Measurements from ENCODE around the gene CLSTN2. TPM values are rescaled to one million over a fixed set of nuclear protein-coding genes. Genes with fewer than 3 reads are reported as not detected.

The CLSTN2 gene
- total RNA-seq, 1 donor: 7.3 TPM

GRCh38 chr3:140103986-140104645, 169.1 kb downstream of the CLSTN2 start:
- no peak overlapping the region for H3K4me3 ChIP-seq (ENCODE audit: low read depth, low read length)
- no peak for DNase-seq (ENCODE audit: low read depth)
- TF ChIP-seq, protein P1, sequence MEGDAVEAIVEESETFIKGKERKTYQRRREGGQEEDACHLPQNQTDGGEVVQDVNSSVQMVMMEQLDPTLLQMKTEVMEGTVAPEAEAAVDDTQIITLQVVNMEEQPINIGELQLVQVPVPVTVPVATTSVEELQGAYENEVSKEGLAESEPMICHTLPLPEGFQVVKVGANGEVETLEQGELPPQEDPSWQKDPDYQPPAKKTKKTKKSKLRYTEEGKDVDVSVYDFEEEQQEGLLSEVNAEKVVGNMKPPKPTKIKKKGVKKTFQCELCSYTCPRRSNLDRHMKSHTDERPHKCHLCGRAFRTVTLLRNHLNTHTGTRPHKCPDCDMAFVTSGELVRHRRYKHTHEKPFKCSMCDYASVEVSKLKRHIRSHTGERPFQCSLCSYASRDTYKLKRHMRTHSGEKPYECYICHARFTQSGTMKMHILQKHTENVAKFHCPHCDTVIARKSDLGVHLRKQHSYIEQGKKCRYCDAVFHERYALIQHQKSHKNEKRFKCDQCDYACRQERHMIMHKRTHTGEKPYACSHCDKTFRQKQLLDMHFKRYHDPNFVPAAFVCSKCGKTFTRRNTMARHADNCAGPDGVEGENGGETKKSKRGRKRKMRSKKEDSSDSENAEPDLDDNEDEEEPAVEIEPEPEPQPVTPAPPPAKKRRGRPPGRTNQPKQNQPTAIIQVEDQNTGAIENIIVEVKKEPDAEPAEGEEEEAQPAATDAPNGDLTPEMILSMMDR (IDR thresholded peaks at IDR 0.05; ENCODE audit: insufficient read depth, low read depth, low read length): no peak

DNA sequence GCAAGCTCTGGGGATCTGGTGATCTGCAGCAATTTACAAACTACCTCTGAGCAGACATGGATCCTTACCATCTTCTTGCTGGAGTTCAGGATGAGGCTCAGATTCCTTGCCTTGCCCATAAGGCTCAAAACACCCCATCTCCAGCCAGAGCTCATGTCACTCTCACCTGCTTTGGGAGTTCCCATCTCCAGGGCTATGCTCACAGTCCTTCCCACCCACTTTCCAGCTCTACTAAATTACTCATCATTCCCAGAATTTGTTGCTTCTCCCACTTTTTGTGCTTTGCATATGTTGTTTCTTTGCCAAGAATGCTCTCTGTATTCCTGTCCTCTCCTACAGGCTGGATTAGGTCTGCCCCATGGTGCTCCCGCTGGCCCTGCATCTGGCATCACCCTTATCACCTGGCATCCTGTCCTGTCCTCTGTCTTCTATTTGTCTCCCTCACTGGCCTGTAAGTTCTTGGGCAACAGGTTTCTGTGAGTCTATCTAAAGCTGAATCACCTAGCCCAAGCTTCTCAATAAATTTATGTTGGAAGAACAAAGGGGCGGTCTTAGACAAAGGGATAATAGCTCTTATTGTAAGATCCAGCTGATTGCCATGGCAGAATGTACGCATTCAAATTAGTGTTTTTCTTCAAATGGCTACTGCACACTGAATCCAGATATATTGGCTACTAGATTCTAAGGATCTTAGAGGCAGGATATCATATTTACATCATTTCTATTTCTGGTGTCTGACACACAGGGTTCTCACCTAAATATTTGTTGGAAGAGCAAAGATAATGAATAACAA, 179.2 kb downstream of the CLSTN2 start:
- DNase-seq (ENCODE audit: low read depth): no peak
- TF ChIP-seq, protein P1 (IDR thresholded peaks at IDR 0.05; ENCODE audit: insufficient read depth, low read depth, low read length): no peak
- H3K4me3 ChIP-seq (ENCODE audit: low read depth, low read length): no peak overlapping the region

DNA sequence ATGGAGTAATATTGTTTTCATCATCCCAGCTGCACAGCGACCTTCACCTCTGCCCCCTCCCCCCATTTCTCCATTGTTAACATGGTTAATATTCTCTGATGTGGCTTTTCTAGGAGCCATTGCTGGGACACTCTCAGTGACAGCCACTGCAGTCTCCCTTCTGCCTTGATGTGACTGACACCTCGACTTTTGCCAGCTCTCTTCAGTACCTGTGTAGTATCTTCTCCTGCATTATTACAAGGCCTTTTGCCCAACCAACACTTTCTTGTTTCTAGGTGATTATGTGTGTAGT, 179.8 kb downstream of the CLSTN2 start:
- no peak overlapping the region for H3K4me3 ChIP-seq (ENCODE audit: low read depth, low read length)
- DNase-seq (ENCODE audit: low read depth): no peak
- TF ChIP-seq, protein P1 (IDR thresholded peaks at IDR 0.05; ENCODE audit: insufficient read depth, low read depth, low read length): no peak

DNA sequence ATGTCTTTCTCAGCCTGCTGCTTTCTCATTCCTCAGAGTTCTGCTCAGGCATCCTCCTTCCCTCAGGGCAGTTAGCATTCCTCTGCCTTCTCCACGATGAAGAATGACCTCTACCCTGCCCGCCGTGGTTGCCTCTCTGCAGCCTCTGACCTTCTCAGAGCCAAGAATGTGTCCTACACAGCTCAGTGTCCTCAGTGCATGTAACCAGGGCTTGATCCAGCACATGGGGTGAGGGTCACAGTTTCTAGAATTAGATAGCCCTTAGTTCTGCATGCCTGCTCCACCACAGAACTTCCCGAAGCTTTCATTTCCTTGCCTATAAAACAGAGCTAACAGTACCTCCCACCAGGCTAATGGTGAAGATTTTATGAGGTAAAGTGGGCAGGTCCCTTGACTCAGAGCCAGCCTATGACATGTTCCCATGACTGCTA, 182.1 kb downstream of the CLSTN2 start:
- H3K4me3 ChIP-seq (ENCODE audit: low read depth, low read length): no peak overlapping the region
- peak; percentile 6 for DNase-seq (ENCODE audit: low read depth)
- TF ChIP-seq, protein P1 (IDR thresholded peaks at IDR 0.05; ENCODE audit: insufficient read depth, low read depth, low read length): no peak

DNA sequence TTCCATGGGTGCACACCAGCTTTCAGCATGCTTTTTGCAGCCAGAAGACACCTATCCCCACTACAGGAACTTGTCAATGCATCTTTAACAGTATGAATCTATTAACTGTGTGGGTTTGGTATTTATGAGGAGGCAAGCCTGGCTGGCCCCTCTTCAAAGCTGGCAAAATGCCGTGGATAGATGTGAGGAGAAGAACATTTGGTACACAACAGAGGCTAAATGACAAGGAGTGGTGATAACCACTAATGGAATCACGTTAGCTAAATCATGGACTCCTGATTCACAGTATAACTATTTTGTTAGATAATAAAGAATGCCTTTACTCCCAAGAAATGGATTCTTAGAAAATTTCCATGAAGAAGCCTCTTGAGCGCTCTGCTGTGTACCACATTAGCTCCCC, 187.2 kb downstream of the CLSTN2 start:
- TF ChIP-seq, protein P1 (IDR thresholded peaks at IDR 0.05; ENCODE audit: insufficient read depth, low read depth, low read length): no peak
- DNase-seq (ENCODE audit: low read depth): no peak
- H3K4me3 ChIP-seq (ENCODE audit: low read depth, low read length): no peak overlapping the region

GRCh38 chr3:140128217-140128616, 193.2 kb downstream of the CLSTN2 start:
- DNase-seq (ENCODE audit: low read depth): no peak
- no peak overlapping the region for H3K4me3 ChIP-seq (ENCODE audit: low read depth, low read length)
- TF ChIP-seq, protein P1 (IDR thresholded peaks at IDR 0.05; ENCODE audit: insufficient read depth, low read depth, low read length): no peak

Data from fibroblast of villous mesenchyme (primary cell).